GM18520 (cell line): Measurements from ENCODE around the gene VAV1.
"Not testable (repeated sequence)": the region's sequence is repeated elsewhere in the genome, so short reads cannot be mapped to it uniquely, and the experiment has no call there.

Experiments used
- ATAC-seq: cut with Tn5 transposase; IDR thresholded peaks from one replicate; pipeline ENCODE4 v1.9.1; 2021; ENCODE audit not compliant: unreplicated experiment

Gene VAV1

GRCh38 chr19:6817179-6817578, 44.7 kb downstream of the VAV1 start:
- ATAC-seq, result no peak

GRCh38 chr19:6818246-6818645, 45.7 kb downstream of the VAV1 start:
- ATAC-seq, result no peak

DNA sequence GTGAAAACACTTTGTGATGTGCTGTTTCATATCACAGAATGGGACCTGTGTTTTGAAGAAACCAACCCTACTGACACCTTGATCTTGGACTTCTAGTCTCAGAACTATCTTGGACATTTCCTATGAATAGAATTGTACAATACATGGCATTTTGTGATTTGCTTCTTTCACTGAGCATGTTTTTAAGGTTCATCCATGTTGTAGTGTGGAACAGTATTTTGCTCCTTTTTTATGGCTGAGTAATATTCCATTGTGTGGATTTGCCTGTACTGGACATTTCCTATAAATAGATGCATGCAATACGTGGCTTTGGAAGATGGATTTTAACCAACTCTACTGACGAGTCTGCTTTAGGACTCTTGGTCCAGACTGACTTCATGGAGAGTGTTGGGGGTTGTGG, 46.8 kb downstream of the VAV1 start:
- ATAC-seq, result no peak

DNA sequence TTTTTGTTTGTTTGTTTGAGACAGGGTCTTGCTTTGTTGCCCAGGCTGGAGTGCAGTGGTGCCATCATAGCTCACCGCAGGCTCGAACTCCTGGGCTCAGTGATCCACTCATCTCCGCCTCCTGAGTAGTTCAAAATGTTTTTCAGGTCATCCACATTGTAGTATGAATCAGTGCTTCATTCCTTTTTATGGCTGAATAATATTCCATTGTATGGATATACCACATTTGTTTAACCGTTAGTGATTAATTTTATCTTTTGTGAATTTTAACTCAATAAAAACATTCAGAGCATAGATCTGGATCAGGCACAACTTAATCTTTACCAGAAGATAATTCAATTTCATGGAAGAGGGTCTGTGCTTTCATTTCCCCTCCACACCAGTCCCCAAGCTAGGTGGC, 47.7 kb downstream of the VAV1 start:
- no peak for ATAC-seq

DNA sequence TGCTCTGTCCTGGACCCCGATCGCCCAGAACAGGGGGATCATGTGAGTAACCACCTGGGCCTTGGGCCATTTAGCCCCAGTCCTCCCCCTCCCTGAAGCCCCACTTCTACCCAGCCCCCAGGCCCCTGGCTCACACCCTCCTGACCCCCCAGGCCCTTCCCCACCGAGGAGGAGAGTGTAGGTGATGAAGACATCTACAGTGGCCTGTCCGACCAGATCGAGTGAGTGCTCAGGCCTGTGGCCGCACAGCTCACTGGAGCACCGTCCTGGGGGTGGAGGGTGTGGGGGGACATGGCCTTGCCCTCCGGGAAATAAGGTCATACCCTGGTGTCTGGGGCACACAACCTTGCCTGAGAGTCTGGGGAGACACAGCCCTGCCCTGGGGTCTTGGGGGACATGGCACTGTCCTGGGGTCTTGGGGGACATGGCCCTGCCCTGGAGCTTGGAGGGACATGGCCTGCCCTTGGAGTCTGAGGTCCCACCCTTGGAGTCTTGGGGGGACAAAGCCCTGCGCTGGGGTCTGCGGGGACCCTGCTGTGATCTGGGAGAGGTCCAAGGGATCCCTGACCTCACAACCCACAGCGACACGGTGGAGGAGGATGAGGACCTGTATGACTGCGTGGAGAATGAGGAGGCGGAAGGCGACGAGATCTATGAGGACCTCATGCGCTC, 49.3 kb downstream of the VAV1 start:
- ATAC-seq, result no peak

GRCh38 chr19:6822311-6822670, 49.8 kb downstream of the VAV1 start:
- no peak for ATAC-seq

- no peak for ATAC-seq
Observed at GRCh38 chr19:6825076-6825774, 52.7 kb downstream of the VAV1 start.

DNA sequence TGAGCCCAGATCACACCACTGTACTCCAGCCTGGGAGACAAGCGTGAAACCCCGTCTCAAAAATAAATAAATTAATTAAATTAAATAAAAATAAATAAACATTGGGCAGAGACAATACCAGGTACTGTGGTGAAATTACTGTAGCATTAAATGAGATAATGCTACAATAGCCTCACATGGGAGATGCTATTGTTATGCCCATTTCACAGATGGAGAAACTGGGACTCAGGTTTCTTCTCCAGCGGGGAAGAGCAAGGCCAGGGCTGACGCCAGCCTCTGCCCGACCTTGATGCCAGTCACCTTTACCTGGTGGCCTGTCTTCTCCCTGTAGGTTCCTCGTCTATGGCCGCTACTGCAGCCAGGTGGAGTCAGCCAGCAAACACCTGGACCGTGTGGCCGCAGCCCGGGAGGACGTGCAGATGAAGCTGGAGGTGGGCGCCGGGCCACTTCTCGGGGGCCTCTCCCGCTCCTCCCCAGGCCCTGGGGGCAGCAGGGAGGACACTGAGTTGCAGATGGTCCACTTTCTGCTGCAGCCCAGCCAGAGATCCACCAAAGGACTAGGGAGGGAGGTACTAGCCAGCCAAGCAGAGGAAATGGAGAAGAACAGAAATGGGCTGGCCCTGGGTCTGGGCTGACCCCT, 53.9 kb downstream of the VAV1 start:
- no peak for ATAC-seq

DNA sequence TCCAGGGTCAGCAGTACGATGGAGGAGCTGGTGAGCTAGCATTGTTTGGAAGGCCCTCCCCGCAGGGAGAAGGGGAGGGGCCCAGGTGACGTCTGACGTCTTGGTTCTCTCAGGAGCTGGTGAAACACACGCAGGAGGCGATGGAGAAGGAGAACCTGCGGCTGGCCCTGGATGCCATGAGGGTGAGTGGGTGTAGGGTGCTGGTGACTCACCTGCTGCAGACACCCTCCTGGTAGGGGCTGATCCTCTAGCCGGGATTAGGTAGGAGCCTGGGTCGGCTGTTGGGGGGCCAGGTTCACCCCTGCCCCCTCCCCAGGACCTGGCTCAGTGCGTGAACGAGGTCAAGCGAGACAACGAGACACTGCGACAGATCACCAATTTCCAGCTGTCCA, 55.8 kb downstream of the VAV1 start:
- no peak for ATAC-seq

- no peak for ATAC-seq
Observed at GRCh38 chr19:6828698-6829633, 56.5 kb downstream of the VAV1 start.

- ATAC-seq, result not testable (repeated sequence)
Observed at GRCh38 chr19:6829829-6830228, 57.3 kb downstream of the VAV1 start.

DNA sequence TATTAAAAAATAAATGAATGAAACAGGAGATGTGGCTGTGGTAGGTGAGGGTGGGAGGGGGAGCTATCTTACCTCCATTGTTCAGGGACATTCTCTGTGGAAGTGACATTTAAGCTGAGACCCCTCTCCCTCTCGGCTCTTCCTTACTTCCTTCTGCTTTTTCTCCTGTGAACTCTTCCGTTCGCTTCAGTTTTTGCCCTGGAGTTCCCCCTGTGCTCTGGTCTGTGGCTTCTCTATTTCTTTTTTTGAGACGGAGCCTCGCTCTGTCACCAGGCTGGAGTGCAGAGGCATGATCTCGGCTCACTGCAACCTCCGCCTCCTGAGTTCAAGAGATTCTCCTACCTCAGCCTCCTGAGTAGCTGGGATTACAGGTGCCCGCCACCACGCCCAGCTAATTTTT, 58.6 kb downstream of the VAV1 start:
- not testable (repeated sequence) for ATAC-seq

DNA sequence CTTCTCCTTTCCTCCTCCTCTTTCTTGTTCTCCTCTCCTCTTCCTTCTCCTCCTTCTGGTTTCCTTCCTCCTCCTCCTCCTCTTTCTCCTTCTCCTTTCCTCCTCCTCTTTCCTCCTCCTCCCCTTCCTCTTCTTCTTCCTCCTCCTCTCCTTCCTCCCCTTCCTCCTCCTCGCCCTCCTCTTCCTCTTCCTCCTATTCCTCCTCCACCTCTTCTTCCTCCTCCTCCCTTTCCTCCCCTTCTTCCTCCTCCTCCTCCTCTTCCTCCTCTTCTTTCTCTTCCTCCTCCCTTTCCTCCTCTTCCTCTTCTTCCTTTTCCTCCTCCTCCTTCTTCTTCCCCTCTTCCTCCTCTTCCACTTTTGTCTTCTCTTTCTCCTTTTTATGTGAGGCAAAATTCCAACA, 59.9 kb downstream of the VAV1 start:
- no peak for ATAC-seq

- no peak for ATAC-seq
Observed at GRCh38 chr19:6833166-6833790, 60.8 kb downstream of the VAV1 start.

GRCh38 chr19:6834433-6834832, 61.9 kb downstream of the VAV1 start:
- no peak for ATAC-seq

GRCh38 chr19:6835501-6835900, 63.0 kb downstream of the VAV1 start:
- ATAC-seq, result no peak

- no peak for ATAC-seq
Observed at GRCh38 chr19:6837525-6837924, 65.0 kb downstream of the VAV1 start.

- no peak for ATAC-seq
Observed at GRCh38 chr19:6838062-6838655, 65.7 kb downstream of the VAV1 start.

GRCh38 chr19:6842871-6843607, 70.5 kb downstream of the VAV1 start:
- ATAC-seq, result no peak

DNA sequence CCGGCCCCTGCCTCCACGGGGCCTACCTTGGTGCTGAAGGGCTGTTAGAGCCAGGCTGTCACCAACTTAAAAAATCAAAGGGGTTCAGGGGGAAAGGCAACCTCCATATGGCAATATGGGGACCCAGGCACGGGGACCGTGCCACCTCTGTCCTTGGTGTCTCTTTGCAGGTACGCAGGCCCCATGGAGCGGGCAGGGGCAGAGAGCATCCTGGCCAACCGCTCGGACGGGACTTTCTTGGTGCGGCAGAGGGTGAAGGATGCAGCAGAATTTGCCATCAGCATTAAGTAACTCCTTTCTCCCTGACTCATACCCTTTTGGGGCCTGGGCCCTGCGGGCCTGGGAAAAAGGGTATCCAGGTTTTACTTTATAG, 75.3 kb downstream of the VAV1 start:
- no peak for ATAC-seq
